GM23338 (cell line): ENCODE measurements around the gene TCERG1L. TPM values are rescaled to one million over a fixed set of nuclear protein-coding genes. Genes with fewer than 3 reads are reported as not detected.

Source experiments
- ATAC-seq: fragments of 200-7000 bp; cut with Tn5 transposase; 3 replicates; pipeline ENCODE4 v1.9.1; 2020
- DNase-seq: peaks from one replicate; pipeline ENCODE4 v3.0.0-alpha.2; 2015; ENCODE audit warnings: low spot score
- H2AFZ ChIP-seq: fragments of 200-600 bp; sonication (generic); 2 replicates; pipeline ENCODE4 v1.8.0; 2016; ENCODE audit warnings: antibody characterized with exemption, mild to moderate bottlenecking, moderate library complexity
- H3F3A ChIP-seq: fragments of 200-600 bp; sonication (generic); replicated peaks from 2 replicates; pipeline ENCODE4 v1.8.0; 2017; ENCODE audit warnings: antibody characterized with exemption, mixed run types, low read depth
- H3K27ac ChIP-seq: fragments of 200-600 bp; sonication (generic); 2 replicates; pipeline ENCODE4 v1.6.1; 2016; ENCODE audit warnings: low read depth
- H3K27me3 ChIP-seq: fragments of 200-600 bp; sonication (generic); 2 replicates; pipeline ENCODE4 v1.8.0; 2016; ENCODE audit warnings: mild to moderate bottlenecking, mixed run types, moderate library complexity; ENCODE audit not compliant: insufficient read depth
- H3K36me3 ChIP-seq: fragments of 200-600 bp; sonication (generic); 2 replicates; pipeline ENCODE4 v1.8.0; 2016; ENCODE audit warnings: mild to moderate bottlenecking; ENCODE audit not compliant: insufficient read depth
- H3K4me1 ChIP-seq: fragments of 200-600 bp; sonication (generic); 2 replicates; pipeline ENCODE4 v1.8.0; 2016; ENCODE audit warnings: mild to moderate bottlenecking, moderate library complexity; ENCODE audit not compliant: insufficient read depth
- H3K4me2 ChIP-seq: fragments of 200-600 bp; sonication (generic); 2 replicates; pipeline ENCODE4 v1.7.1; 2017; ENCODE audit warnings: mixed run types
- H3K4me3 ChIP-seq: fragments of 200-600 bp; sonication (generic); 2 replicates; pipeline ENCODE4 v1.6.1; 2016; ENCODE audit warnings: mixed run types
- H3K79me2 ChIP-seq: fragments of 200-600 bp; sonication (generic); replicated peaks from 2 replicates; pipeline ENCODE4 v1.8.0; 2017; ENCODE audit warnings: mild to moderate bottlenecking; ENCODE audit not compliant: insufficient read depth
- H3K9me2 ChIP-seq: fragments of 200-600 bp; sonication (generic); 2 replicates; pipeline ENCODE4 v1.8.0; 2017; ENCODE audit not compliant: insufficient read depth
- H4K20me1 ChIP-seq: fragments of 200-600 bp; sonication (generic); replicated peaks from 2 replicates; pipeline ENCODE4 v1.8.0; 2017; ENCODE audit warnings: mild to moderate bottlenecking; ENCODE audit not compliant: insufficient read depth
- H3K27ac Mint-ChIP-seq: 2 replicates; pipeline ENCODE4 v1.8.0; 2020; ENCODE audit warnings: inconsistent platforms, mild to moderate bottlenecking, moderate library complexity, mixed read lengths
- H3K27me3 Mint-ChIP-seq: 3 replicates; pipeline ENCODE4 v1.8.0; 2022; ENCODE audit warnings: low read depth, mild to moderate bottlenecking, moderate library complexity, mixed read lengths, inconsistent platforms; ENCODE audit not compliant: insufficient read depth, poor library complexity
- H3K36me3 Mint-ChIP-seq: 3 replicates; pipeline ENCODE4 v1.8.0; 2021; ENCODE audit warnings: low read depth, mild to moderate bottlenecking, inconsistent platforms, moderate library complexity, mixed read lengths
- H3K4me1 Mint-ChIP-seq: 3 replicates; pipeline ENCODE4 v1.8.0; 2020; ENCODE audit warnings: mild to moderate bottlenecking, inconsistent platforms, mixed read lengths
- H3K4me3 Mint-ChIP-seq: 3 replicates; pipeline ENCODE4 v1.8.0; 2021; ENCODE audit warnings: moderate library complexity, mild to moderate bottlenecking, inconsistent platforms, mixed read lengths
- H3K9me3 Mint-ChIP-seq: 3 replicates; pipeline ENCODE4 v1.8.0; 2020; ENCODE audit warnings: moderate library complexity, mild to moderate bottlenecking, inconsistent platforms, mixed read lengths
- CREB1 ChIP-seq: fragments of 250-450 bp; sonication (Bioruptor Pico); IDR thresholded peaks from 2 replicates; pipeline ENCODE4 v1.5.0; 2020; ENCODE audit warnings: low read depth, mild to moderate bottlenecking, moderate library complexity
- EZH2 ChIP-seq: fragments of 200-600 bp; sonication (generic); IDR thresholded peaks from one replicate; pipeline ENCODE4 v1.8.0; 2017; ENCODE audit warnings: antibody characterized with exemption, mild to moderate bottlenecking, low read depth; ENCODE audit not compliant: unreplicated experiment
- EZH2phosphoT487 ChIP-seq: fragments of 200-600 bp; sonication (generic); IDR thresholded peaks from one replicate; pipeline ENCODE4 v1.8.1; 2018; ENCODE audit warnings: antibody characterized with exemption; ENCODE audit not compliant: unreplicated experiment
- POLR2AphosphoS5 ChIP-seq: IDR thresholded peaks from 2 replicates; pipeline ENCODE4 v1.6.1; 2016; ENCODE audit warnings: antibody characterized with exemption, low read depth
- STAT1 ChIP-seq: IDR thresholded peaks from one replicate; pipeline ENCODE4 v1.6.1; 2016; ENCODE audit warnings: antibody characterized with exemption; ENCODE audit not compliant: unreplicated experiment
- ZNF114 ChIP-seq: fragments of 250-450 bp; sonication (Bioruptor Pico); IDR thresholded peaks from 2 replicates; pipeline ENCODE4 v1.5.0; 2020; ENCODE audit warnings: mild to moderate bottlenecking, moderate library complexity
- ZNF331 ChIP-seq: fragments of 250-450 bp; sonication (Bioruptor Pico); IDR thresholded peaks from 2 replicates; pipeline ENCODE4 v1.5.0; 2020; ENCODE audit warnings: low read depth, mild to moderate bottlenecking, moderate library complexity
- polyA plus RNA-seq: library from polyadenylated mRNA; unstranded; fragments of >200 nt; fragmentation: Nextera tagmentation; extraction: Ambion mirVana; gene quantifications from 2 replicates; pipeline ENCODE4 v1.2.1, GENCODE V29; 2016
- total RNA-seq: library from RNA; depleted of rRNA; stranded (reverse); fragments of >200 nt; shearing (Covaris generic); gene quantifications from 2 replicates; pipeline ENCODE4 v1.2.3, GENCODE V29; 2014
- TF ChIP-seq, protein P1 (sequence below), 2 experiments: fragments of 200-600 bp in 1 of 2; sonication (generic) in 1 of 2; conservative IDR thresholded peaks; 2 replicates each; pipeline versions ENCODE4 v1.5.1 to v1.6.1; 2016 to 2017; ENCODE audit warnings: antibody characterized with exemption in 2 of 2, low read depth in 2 of 2, mild to moderate bottlenecking in 2 of 2, moderate library complexity in 1 of 2
- TF ChIP-seq, protein P2 (sequence below): IDR thresholded peaks from 2 replicates; pipeline ENCODE4 v1.6.1; 2016; ENCODE audit warnings: antibody characterized with exemption
- TF ChIP-seq, protein P3 (sequence below): fragments of 250-450 bp; sonication (Bioruptor Pico); IDR thresholded peaks from 2 replicates; pipeline ENCODE4 v1.5.0; 2020; ENCODE audit warnings: mild to moderate bottlenecking, moderate library complexity
- TF ChIP-seq, protein P4 (sequence below): IDR thresholded peaks from one replicate; pipeline ENCODE4 v1.6.1; 2018; ENCODE audit warnings: antibody characterized with exemption; ENCODE audit not compliant: unreplicated experiment

The TCERG1L gene
- total and polyA plus RNA-seq, 2 experiments from 2014 or later = 3.9 to 5.5 TPM

DNA sequence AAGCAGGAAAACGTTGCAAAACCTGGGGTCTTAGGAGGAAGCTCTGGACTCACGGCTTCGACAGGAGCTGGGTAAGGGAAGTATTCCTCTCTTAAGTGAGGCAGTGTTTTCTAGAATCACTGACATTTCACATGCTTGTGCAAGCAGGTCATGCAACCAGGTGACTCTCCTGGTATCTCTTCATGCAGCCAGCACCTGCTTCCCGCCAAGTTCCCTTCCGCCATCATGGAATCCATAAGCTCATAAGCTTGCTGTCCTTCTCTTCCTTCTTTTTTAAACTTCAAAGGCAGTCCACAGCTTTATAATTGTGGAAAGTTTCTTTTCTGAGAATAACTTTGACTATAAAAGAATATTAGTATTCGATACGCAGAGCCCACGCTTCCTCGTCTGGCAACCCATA, 256.1 kb downstream of the TCERG1L start:
- H4K20me1 ChIP-seq = no peaks in the 10 kb centered on the region
- H3K4me3 ChIP-seq = no peak overlapping the region
- no peak overlapping the region for H3K27ac Mint-ChIP-seq
- H3K36me3 ChIP-seq = 0 out of 2 replicates have a peak, but pooled peaks cover 9% of the 10 kb centered on the region
- no peak overlapping the region for H3K27ac ChIP-seq
- H3K9me2 ChIP-seq = no peaks in the 10 kb centered on the region
- no peaks in the 10 kb centered on the region for H3K79me2 ChIP-seq
- peaks cover 14% of the 10 kb centered on the region for H3K27me3 Mint-ChIP-seq
- no peak overlapping the region for H3K4me2 ChIP-seq
- no peak overlapping the region for H2AFZ ChIP-seq
- no peak overlapping the region for H3K4me3 Mint-ChIP-seq
- H3K4me1 ChIP-seq = no peaks in the 10 kb centered on the region
- peaks cover 91% of the 10 kb centered on the region for H3K9me3 Mint-ChIP-seq
- peaks cover 54% of the 10 kb centered on the region for H3K36me3 Mint-ChIP-seq
- TF ChIP-seq, protein P1, sequence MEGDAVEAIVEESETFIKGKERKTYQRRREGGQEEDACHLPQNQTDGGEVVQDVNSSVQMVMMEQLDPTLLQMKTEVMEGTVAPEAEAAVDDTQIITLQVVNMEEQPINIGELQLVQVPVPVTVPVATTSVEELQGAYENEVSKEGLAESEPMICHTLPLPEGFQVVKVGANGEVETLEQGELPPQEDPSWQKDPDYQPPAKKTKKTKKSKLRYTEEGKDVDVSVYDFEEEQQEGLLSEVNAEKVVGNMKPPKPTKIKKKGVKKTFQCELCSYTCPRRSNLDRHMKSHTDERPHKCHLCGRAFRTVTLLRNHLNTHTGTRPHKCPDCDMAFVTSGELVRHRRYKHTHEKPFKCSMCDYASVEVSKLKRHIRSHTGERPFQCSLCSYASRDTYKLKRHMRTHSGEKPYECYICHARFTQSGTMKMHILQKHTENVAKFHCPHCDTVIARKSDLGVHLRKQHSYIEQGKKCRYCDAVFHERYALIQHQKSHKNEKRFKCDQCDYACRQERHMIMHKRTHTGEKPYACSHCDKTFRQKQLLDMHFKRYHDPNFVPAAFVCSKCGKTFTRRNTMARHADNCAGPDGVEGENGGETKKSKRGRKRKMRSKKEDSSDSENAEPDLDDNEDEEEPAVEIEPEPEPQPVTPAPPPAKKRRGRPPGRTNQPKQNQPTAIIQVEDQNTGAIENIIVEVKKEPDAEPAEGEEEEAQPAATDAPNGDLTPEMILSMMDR (conservative IDR thresholded peaks at IDR 0.05; ENCODE audit: low read depth in 2 of 2) = no peak
- TF ChIP-seq ZNF331 (CRISPR knock-in tag) (no peak), EZH2phosphoT487 (no peak), STAT1 (no peak), ZNF114 (no peak), EZH2 (no peak), POLR2AphosphoS5 (no peak), CREB1 (CRISPR knock-in tag) (no peak)
- TF ChIP-seq, protein P2, sequence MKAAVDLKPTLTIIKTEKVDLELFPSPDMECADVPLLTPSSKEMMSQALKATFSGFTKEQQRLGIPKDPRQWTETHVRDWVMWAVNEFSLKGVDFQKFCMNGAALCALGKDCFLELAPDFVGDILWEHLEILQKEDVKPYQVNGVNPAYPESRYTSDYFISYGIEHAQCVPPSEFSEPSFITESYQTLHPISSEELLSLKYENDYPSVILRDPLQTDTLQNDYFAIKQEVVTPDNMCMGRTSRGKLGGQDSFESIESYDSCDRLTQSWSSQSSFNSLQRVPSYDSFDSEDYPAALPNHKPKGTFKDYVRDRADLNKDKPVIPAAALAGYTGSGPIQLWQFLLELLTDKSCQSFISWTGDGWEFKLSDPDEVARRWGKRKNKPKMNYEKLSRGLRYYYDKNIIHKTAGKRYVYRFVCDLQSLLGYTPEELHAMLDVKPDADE = no peak
- TF ChIP-seq, protein P3, sequence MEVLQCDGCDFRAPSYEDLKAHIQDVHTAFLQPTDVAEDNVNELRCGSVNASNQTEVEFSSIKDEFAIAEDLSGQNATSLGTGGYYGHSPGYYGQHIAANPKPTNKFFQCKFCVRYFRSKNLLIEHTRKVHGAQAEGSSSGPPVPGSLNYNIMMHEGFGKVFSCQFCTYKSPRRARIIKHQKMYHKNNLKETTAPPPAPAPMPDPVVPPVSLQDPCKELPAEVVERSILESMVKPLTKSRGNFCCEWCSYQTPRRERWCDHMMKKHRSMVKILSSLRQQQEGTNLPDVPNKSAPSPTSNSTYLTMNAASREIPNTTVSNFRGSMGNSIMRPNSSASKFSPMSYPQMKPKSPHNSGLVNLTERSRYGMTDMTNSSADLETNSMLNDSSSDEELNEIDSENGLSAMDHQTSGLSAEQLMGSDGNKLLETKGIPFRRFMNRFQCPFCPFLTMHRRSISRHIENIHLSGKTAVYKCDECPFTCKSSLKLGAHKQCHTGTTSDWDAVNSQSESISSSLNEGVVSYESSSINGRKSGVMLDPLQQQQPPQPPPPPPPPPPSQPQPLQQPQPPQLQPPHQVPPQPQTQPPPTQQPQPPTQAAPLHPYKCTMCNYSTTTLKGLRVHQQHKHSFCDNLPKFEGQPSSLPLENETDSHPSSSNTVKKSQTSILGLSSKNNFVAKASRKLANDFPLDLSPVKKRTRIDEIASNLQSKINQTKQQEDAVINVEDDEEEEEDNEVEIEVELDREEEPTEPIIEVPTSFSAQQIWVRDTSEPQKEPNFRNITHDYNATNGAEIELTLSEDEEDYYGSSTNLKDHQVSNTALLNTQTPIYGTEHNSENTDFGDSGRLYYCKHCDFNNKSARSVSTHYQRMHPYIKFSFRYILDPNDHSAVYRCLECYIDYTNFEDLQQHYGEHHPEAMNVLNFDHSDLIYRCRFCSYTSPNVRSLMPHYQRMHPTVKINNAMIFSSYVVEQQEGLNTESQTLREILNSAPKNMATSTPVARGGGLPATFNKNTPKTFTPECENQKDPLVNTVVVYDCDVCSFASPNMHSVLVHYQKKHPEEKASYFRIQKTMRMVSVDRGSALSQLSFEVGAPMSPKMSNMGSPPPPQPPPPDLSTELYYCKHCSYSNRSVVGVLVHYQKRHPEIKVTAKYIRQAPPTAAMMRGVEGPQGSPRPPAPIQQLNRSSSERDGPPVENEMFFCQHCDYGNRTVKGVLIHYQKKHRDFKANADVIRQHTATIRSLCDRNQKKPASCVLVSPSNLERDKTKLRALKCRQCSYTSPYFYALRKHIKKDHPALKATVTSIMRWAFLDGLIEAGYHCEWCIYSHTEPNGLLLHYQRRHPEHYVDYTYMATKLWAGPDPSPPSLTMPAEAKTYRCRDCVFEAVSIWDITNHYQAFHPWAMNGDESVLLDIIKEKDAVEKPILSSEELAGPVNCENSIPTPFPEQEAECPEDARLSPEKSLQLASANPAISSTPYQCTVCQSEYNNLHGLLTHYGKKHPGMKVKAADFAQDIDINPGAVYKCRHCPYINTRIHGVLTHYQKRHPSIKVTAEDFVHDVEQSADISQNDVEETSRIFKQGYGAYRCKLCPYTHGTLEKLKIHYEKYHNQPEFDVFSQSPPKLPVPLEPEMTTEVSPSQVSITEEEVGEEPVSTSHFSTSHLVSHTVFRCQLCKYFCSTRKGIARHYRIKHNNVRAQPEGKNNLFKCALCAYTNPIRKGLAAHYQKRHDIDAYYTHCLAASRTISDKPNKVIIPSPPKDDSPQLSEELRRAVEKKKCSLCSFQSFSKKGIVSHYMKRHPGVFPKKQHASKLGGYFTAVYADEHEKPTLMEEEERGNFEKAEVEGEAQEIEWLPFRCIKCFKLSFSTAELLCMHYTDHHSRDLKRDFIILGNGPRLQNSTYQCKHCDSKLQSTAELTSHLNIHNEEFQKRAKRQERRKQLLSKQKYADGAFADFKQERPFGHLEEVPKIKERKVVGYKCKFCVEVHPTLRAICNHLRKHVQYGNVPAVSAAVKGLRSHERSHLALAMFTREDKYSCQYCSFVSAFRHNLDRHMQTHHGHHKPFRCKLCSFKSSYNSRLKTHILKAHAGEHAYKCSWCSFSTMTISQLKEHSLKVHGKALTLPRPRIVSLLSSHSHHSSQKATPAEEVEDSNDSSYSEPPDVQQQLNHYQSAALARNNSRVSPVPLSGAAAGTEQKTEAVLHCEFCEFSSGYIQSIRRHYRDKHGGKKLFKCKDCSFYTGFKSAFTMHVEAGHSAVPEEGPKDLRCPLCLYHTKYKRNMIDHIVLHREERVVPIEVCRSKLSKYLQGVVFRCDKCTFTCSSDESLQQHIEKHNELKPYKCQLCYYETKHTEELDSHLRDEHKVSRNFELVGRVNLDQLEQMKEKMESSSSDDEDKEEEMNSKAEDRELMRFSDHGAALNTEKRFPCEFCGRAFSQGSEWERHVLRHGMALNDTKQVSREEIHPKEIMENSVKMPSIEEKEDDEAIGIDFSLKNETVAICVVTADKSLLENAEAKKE (CRISPR knock-in tag) = no peak
- TF ChIP-seq, protein P4, sequence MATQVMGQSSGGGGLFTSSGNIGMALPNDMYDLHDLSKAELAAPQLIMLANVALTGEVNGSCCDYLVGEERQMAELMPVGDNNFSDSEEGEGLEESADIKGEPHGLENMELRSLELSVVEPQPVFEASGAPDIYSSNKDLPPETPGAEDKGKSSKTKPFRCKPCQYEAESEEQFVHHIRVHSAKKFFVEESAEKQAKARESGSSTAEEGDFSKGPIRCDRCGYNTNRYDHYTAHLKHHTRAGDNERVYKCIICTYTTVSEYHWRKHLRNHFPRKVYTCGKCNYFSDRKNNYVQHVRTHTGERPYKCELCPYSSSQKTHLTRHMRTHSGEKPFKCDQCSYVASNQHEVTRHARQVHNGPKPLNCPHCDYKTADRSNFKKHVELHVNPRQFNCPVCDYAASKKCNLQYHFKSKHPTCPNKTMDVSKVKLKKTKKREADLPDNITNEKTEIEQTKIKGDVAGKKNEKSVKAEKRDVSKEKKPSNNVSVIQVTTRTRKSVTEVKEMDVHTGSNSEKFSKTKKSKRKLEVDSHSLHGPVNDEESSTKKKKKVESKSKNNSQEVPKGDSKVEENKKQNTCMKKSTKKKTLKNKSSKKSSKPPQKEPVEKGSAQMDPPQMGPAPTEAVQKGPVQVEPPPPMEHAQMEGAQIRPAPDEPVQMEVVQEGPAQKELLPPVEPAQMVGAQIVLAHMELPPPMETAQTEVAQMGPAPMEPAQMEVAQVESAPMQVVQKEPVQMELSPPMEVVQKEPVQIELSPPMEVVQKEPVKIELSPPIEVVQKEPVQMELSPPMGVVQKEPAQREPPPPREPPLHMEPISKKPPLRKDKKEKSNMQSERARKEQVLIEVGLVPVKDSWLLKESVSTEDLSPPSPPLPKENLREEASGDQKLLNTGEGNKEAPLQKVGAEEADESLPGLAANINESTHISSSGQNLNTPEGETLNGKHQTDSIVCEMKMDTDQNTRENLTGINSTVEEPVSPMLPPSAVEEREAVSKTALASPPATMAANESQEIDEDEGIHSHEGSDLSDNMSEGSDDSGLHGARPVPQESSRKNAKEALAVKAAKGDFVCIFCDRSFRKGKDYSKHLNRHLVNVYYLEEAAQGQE = no peak
- no peaks in the 10 kb centered on the region for H3F3A ChIP-seq
- no peak for DNase-seq
- H3K4me1 Mint-ChIP-seq = peaks cover 3% of the 10 kb centered on the region; the same call in 2 of the 3 replicates
- no peaks in the 10 kb centered on the region for H3K27me3 ChIP-seq
- no peak for ATAC-seq
